Osteocyte (in vitro differentiated cells): Measurements from ENCODE around the gene KIFC3. TPM values are rescaled to one million over a fixed set of nuclear protein-coding genes. Genes with fewer than 3 reads are reported as not detected.

Experiments used
- DNase-seq: peaks from one replicate; pipeline ENCODE4 v3.0.0; 2021; ENCODE audit warnings: mixed read lengths; ENCODE audit not compliant: unreplicated experiment; ENCODE audit errors: extremely low spot score
- H3K27ac Mint-ChIP-seq: one replicate; pipeline ENCODE4 v1.8.0; 2021; ENCODE audit warnings: mild to moderate bottlenecking, mixed read lengths; ENCODE audit not compliant: unreplicated experiment
- H3K27me3 Mint-ChIP-seq: one replicate; pipeline ENCODE4 v1.8.0; 2021; ENCODE audit warnings: mixed read lengths; ENCODE audit not compliant: unreplicated experiment
- H3K36me3 Mint-ChIP-seq: one replicate; pipeline ENCODE4 v1.8.0; 2021; ENCODE audit warnings: mixed read lengths; ENCODE audit not compliant: unreplicated experiment
- H3K4me1 Mint-ChIP-seq: one replicate; pipeline ENCODE4 v1.8.0; 2021; ENCODE audit warnings: mixed read lengths; ENCODE audit not compliant: unreplicated experiment
- H3K4me3 Mint-ChIP-seq: one replicate; pipeline ENCODE4 v1.8.0; 2021; ENCODE audit warnings: mild to moderate bottlenecking, moderate library complexity, mixed read lengths; ENCODE audit not compliant: unreplicated experiment
- H3K9me3 Mint-ChIP-seq: one replicate; pipeline ENCODE4 v1.8.0; 2021; ENCODE audit warnings: mixed read lengths; ENCODE audit not compliant: unreplicated experiment
- CTCF ChIP-seq: fragments of 200-600 bp; sonication (generic); IDR thresholded peaks from 2 replicates; pipeline ENCODE4 v1.5.0; 2021; ENCODE audit warnings: antibody characterized with exemption, mild to moderate bottlenecking, moderate library complexity
- total RNA-seq: library from RNA; stranded (reverse); gene quantifications from 2 replicates; pipeline ENCODE4 v1.2.1, GENCODE V29; 2021

KIFC3 gene
- total RNA-seq, 1 donor from 2014 or later: 196 TPM

GRCh38 chr16:57801809-57802340 lies 416 bp downstream of the KIFC3 start:
- Mint-ChIP-seq H3K4me1 (peaks cover 73% of the 10 kb centered on the region), H3K27ac (peak overlapping the region; percentile 82), H3K4me3 (peak overlapping the region; percentile 84), H3K36me3 (peaks cover 11% of the 10 kb centered on the region), H3K27me3 (no peaks in the 10 kb centered on the region), H3K9me3 (no peaks in the 10 kb centered on the region)
- no peak for DNase-seq
- TF ChIP-seq CTCF: no peak

- Mint-ChIP-seq H3K4me3 (peak overlapping the region; percentile 84), H3K27me3 (no peaks in the 10 kb centered on the region), H3K4me1 (peaks cover 73% of the 10 kb centered on the region), H3K27ac (peak overlapping the region; percentile 82), H3K36me3 (peaks cover 15% of the 10 kb centered on the region), H3K9me3 (no peaks in the 10 kb centered on the region)
- DNase-seq: no peak
- peak; percentile 13 for TF ChIP-seq CTCF
Measured at GRCh38 chr16:57801098-57801808, 1.0 kb downstream of the KIFC3 start.

GRCh38 chr16:57800200-57801097 lies 1.8 kb downstream of the KIFC3 start:
- Mint-ChIP-seq H3K36me3 (peaks cover 15% of the 10 kb centered on the region), H3K27ac (peak overlapping the region; percentile 82), H3K27me3 (no peaks in the 10 kb centered on the region), H3K4me3 (peak overlapping the region; percentile 84), H3K4me1 (peaks cover 77% of the 10 kb centered on the region), H3K9me3 (no peaks in the 10 kb centered on the region)
- DNase-seq: no peak
- TF ChIP-seq CTCF: no peak

- peak overlapping the region; percentile 84 for H3K4me3 Mint-ChIP-seq
- H3K27me3 Mint-ChIP-seq: no peaks in the 10 kb centered on the region
- H3K9me3 Mint-ChIP-seq: no peaks in the 10 kb centered on the region
- no peak for DNase-seq
- no peak for TF ChIP-seq CTCF
- peak overlapping the region; percentile 85 for H3K27ac Mint-ChIP-seq
- H3K36me3 Mint-ChIP-seq: peaks cover 15% of the 10 kb centered on the region
- H3K4me1 Mint-ChIP-seq: peaks cover 76% of the 10 kb centered on the region
Measured at GRCh38 chr16:57799600-57800199, 2.6 kb downstream of the KIFC3 start.
